ENCODE results near the gene WNT11.

- no peak for TF ChIP-seq EZH2phosphoT487 (IDR thresholded peaks at IDR 0.05; ENCODE audit: insufficient read depth, low read depth)
- no peak for TF ChIP-seq EZH2 (IDR thresholded peaks at IDR 0.05; ENCODE audit: insufficient read depth, poor library complexity, severe bottlenecking)
These were observed 34.4 kb upstream of the WNT11 start for GRCh38 chr11:76240666-76241065.

Data from GM23248 (cell line).